ENCODE data around the gene ARL5A. TPM values are rescaled to one million over a fixed set of nuclear protein-coding genes. Genes with fewer than 3 reads are reported as not detected.
"Not testable (repeated sequence)": the region's sequence is repeated elsewhere in the genome, so short reads cannot be mapped to it uniquely, and the experiment has no call there.

ARL5A gene
- total RNA-seq, 1 experiment from 2014 or later = 58.8 TPM

GRCh38 chr2:151795646-151796240 is 32.5 kb downstream of the ARL5A start:
- no peak for DNase-seq (ENCODE audit: low read depth)

- not testable (repeated sequence) for DNase-seq (ENCODE audit: low read depth)
Measured at GRCh38 chr2:151794422-151794821, 33.8 kb downstream of the ARL5A start.

- DNase-seq (ENCODE audit: low read depth) = no peak
Measured at GRCh38 chr2:151793123-151793522, 35.1 kb downstream of the ARL5A start.

GRCh38 chr2:151792589-151792988 is 35.6 kb downstream of the ARL5A start:
- DNase-seq (ENCODE audit: low read depth) = no peak

GRCh38 chr2:151791545-151791944 is 36.7 kb downstream of the ARL5A start:
- DNase-seq (ENCODE audit: low read depth) = no peak

- no peak for DNase-seq (ENCODE audit: low read depth)
Measured at GRCh38 chr2:151790689-151791088, 37.5 kb downstream of the ARL5A start.

- DNase-seq (ENCODE audit: low read depth) = no peak
Measured at GRCh38 chr2:151789055-151789834, 39.0 kb downstream of the ARL5A start.

GRCh38 chr2:151786483-151786882 is 41.7 kb downstream of the ARL5A start:
- no peak for DNase-seq (ENCODE audit: low read depth)

GRCh38 chr2:151786077-151786476 is 42.1 kb downstream of the ARL5A start:
- no peak for DNase-seq (ENCODE audit: low read depth)

GRCh38 chr2:151783133-151783520 is 45.1 kb downstream of the ARL5A start:
- no peak for DNase-seq (ENCODE audit: low read depth)

- no peak for DNase-seq (ENCODE audit: low read depth)
Measured at GRCh38 chr2:151782378-151783132, 45.7 kb downstream of the ARL5A start.

- no peak for DNase-seq (ENCODE audit: low read depth)
Measured at GRCh38 chr2:151781642-151782041, 46.6 kb downstream of the ARL5A start.

GRCh38 chr2:151780938-151781337 is 47.3 kb downstream of the ARL5A start:
- no peak for DNase-seq (ENCODE audit: low read depth)

GRCh38 chr2:151777935-151778334 is 50.3 kb downstream of the ARL5A start:
- no peak for DNase-seq (ENCODE audit: low read depth)

- DNase-seq (ENCODE audit: low read depth) = no peak
Measured at GRCh38 chr2:151777487-151777886, 50.7 kb downstream of the ARL5A start.

GRCh38 chr2:151776367-151776766 is 51.9 kb downstream of the ARL5A start:
- no peak for DNase-seq (ENCODE audit: low read depth)

GRCh38 chr2:151775057-151775740 is 53.0 kb downstream of the ARL5A start:
- peak; percentile 46 for DNase-seq (ENCODE audit: low read depth)

- DNase-seq (ENCODE audit: low read depth) = peak; percentile 12
Measured at GRCh38 chr2:151774506-151774905, 53.7 kb downstream of the ARL5A start.

- no peak for DNase-seq (ENCODE audit: low read depth)
Measured at GRCh38 chr2:151771599-151772358, 56.4 kb downstream of the ARL5A start.

GRCh38 chr2:151770995-151771394 is 57.2 kb downstream of the ARL5A start:
- DNase-seq (ENCODE audit: low read depth) = no peak

- no peak for DNase-seq (ENCODE audit: low read depth)
Measured at GRCh38 chr2:151769606-151770005, 58.6 kb downstream of the ARL5A start.

All from Daoy (cell line).